ENCODE results near the gene SIN3B.

The SIN3B gene

GRCh38 chr19:16836115-16837034 is 7.2 kb downstream of the SIN3B start:
- H3K4me3 ChIP-seq (ENCODE audit: low read depth, low read length), result no peak overlapping the region
- DNase-seq (ENCODE audit: low read depth), result peak; percentile 73
- peak; percentile 32 for TF ChIP-seq CTCF (IDR thresholded peaks at IDR 0.05; ENCODE audit: insufficient read depth, low read depth, low read length, missing control alignments)

- no peak overlapping the region for H3K4me3 ChIP-seq (ENCODE audit: low read depth, low read length)
- no peak for TF ChIP-seq CTCF (IDR thresholded peaks at IDR 0.05; ENCODE audit: insufficient read depth, low read depth, low read length, missing control alignments)
- no peak for DNase-seq (ENCODE audit: low read depth)
These were observed 7.8 kb downstream of the SIN3B start for GRCh38 chr19:16837035-16837362.

- no peak for TF ChIP-seq CTCF (IDR thresholded peaks at IDR 0.05; ENCODE audit: insufficient read depth, low read depth, low read length, missing control alignments)
- no peak for DNase-seq (ENCODE audit: low read depth)
- H3K4me3 ChIP-seq (ENCODE audit: low read depth, low read length), result no peak overlapping the region
These were observed 12.3 kb downstream of the SIN3B start for GRCh38 chr19:16841391-16841926.

- no peak overlapping the region for H3K4me3 ChIP-seq (ENCODE audit: low read depth, low read length)
- no peak for DNase-seq (ENCODE audit: low read depth)
- TF ChIP-seq CTCF (IDR thresholded peaks at IDR 0.05; ENCODE audit: insufficient read depth, low read depth, low read length, missing control alignments), result no peak
These were observed 17.7 kb downstream of the SIN3B start for GRCh38 chr19:16846901-16847300.

GRCh38 chr19:16847430-16847829 is 18.2 kb downstream of the SIN3B start:
- DNase-seq (ENCODE audit: low read depth), result no peak
- no peak overlapping the region for H3K4me3 ChIP-seq (ENCODE audit: low read depth, low read length)
- TF ChIP-seq CTCF (IDR thresholded peaks at IDR 0.05; ENCODE audit: insufficient read depth, low read depth, low read length, missing control alignments), result no peak

- H3K4me3 ChIP-seq (ENCODE audit: low read depth, low read length), result no peak overlapping the region
- no peak for DNase-seq (ENCODE audit: low read depth)
- no peak for TF ChIP-seq CTCF (IDR thresholded peaks at IDR 0.05; ENCODE audit: insufficient read depth, low read depth, low read length, missing control alignments)
These were observed 20.0 kb downstream of the SIN3B start for GRCh38 chr19:16849168-16849567.
